GM11168 (cell line): ENCODE results near the gene LAMA4.
"Not testable (repeated sequence)": the region's sequence is repeated elsewhere in the genome, so short reads cannot be mapped to it uniquely, and the experiment has no call there.

Source experiments
- in situ Hi-C: fragments of 300-500 bp; cut with MboI; formaldehyde crosslinking; loops from one replicate; pipeline ENCODE4 v1.12.0; 2022; ENCODE audit warnings: low sequenced_read_pairs; ENCODE audit not compliant: unreplicated experiment

The LAMA4 gene

DNA sequence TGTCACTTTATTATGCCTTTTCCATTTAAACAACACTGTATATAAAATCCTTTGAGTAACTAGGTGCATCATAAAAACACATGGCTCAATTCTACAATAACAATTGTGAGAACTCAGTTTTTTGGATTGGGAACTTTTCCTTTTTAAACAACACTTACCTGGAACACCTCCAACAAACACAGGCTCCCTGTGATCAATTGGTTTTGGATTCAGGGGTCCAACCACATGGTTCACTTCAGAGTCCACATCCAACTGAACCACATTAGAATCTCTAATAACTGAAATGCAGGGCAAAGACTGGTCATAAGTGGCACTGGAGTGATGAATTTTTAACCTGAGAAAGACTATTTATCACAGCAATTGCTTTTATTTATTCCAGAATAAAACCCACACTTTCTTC is 140.4 kb downstream of the LAMA4 start:
- in situ Hi-C loops: no loop called here

DNA sequence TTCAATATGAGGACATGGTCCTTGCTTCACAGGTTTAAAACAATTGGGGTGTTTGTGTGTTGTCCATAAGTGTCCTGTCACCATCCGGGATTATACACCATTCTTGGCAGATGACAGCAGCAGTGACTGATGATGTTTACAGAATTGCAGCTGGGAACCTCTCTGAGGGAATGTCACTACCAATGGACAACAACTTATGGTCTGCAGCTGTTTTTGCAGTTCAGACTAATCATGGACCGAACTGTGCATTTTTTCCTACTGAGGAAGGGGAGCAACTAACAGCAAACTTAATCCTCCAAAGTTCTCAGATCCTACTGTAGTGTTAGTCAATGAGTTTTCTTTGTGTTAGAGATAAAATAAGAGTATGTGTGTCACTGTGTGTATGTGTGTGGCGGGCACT is 140.9 kb downstream of the LAMA4 start:
- in situ Hi-C loops: no loop called here

DNA sequence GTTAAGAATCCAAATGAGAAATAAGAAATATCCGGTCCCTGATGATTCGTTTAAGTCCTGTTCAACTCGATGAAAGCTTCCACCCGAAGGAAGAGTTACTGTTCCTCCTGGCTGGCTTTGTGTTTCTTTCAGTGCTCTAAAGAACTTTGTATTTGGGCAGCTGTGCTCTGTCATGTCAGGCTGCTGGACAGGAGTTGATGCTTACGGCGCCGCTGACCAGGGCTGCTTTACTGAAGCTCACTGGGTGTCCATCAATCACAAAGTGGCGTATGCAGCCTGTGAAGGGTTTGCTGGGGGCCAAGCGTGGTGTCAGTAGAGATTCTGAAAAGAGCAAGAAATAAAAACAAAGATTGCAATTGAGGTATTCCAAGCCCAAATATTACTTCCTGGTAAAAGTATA is 145.1 kb downstream of the LAMA4 start:
- in situ Hi-C loops: no loop called here

DNA sequence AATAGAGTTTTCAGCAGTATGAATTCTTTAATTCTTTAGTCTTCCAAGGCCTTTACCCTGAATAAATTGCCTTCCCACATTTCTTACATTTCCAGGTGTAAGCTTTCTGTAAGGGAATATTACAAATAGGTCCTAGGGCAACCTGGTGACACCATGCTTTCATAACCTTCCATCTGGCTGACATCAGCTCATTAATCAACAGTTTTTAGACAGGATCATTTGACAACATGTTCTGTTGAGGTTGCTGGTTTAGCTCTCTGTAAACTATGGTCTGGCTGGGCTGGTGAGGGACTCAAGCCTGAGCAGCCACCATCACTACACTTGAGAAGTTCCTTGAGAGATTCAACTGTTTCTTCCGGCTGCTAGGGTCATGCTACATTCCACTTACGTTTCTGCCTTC is 147.8 kb downstream of the LAMA4 start:
- in situ Hi-C loops: no loop called here

DNA sequence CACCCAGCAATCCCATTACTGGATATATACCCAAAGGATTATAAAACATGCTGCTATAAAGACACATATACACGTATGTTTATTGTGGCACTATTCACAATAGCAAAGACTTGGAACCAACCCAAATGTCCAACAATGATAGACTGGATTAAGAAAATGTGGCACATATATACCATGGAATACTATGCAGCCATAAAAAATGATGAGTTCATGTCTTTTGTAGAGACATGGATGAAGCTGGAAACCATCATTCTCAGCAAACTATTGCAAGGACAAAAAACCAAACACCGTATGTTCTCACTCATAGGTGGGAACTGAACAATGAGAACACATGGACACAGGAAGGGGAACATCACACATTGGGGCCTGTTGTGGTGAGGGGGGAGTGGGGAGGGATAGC is 148.3 kb downstream of the LAMA4 start:
- in situ Hi-C loops: not testable (repeated sequence)

DNA sequence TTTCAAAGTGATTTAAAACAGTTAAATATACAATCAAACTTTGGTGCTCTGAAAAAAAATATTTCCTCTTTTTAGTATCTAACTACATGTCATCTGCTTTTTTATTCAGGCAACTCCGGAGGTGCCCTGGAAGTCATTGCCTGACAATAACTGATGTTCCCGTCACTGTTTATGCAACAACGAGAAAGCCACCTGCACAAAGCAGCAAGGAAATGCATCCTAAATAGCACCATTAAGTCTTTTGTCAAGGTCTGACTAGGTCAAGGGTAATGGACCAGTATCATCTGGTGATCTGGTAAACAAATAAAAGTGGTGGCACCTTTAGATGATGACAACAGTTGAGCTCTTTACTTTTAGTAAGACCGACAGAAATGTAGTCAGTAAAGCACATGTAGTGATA is 153.8 kb downstream of the LAMA4 start:
- in situ Hi-C loops: no loop called here

DNA sequence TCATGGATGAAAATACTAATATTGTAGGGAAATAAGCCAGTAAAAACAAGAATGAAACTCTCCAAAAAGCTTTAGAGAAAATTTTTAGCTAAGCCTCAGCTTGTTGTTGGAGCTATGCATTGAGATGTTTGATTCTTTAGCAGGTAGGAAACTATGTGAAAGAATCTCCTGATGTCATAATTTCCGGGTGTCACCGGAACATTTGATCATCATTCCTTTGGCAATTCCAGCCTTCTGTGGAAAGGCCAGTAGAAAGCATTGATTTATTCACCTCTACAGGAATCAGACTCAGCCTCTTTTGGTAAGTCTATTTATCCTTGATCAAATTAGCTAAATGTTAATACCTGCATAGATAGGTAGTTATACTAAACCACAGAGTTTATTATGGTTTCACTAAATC is 157.5 kb downstream of the LAMA4 start:
- in situ Hi-C loops: no loop called here

DNA sequence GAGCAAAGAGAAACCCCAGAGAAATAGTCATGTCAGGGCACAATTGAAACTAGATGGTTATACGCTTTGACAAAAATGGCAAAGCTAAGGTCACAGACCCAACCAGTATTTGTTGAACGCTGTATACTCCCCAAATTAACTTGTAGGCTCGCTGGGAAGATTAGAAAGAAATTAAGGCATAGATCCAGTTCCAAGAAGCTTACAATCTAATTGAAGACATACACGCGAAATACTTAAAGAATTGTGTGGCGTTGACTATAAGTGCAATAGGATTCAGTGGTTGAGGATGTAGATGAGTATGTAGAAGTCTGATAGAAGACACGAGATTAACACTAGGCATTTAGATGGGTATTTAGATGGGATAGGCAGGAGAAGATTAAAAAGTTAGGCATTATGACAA is 166.5 kb downstream of the LAMA4 start:
- in situ Hi-C loops: no loop called here

DNA sequence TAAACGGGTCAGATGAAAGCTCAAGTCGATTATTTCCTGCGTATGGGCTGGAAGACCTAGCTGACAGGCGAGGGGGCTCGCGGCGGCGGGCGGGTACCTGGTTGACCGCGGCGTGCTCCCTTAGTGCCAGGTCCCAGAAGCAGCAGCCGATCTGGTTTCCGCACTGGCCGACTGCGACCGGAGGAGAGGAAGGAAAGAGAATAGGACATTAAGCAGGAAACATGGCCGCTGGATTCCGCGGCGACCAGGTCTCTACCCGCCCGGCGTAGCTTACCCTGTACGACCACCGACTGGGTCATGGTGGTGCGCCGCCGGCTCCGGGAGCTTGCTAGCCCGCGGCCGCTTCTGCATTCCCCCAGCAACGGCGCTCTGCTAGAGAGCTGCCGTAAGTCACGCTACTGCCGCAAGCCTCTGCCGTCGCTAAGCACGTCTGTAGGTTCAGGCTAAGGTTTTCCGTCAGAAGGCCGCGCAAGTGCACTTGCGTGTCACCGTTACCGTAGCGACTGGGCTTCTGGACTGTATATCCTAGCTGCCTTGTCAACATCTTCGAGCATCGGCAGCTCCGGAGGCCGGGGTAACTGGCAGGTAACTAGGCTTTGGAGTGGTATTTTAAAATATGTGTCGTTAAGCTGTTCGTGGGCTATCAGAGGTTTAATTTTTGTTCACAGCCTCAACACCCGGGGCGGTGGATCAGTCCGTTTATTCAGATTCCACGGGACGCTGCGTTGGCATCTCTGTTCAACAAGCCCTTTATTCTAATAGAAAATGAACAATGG is 167.0 kb downstream of the LAMA4 start, which contains the start of the genes FAM229B and TUBE1:
Gene FAM229B (plus strand): TSS at position 456 of the 776 bp plus-strand sequence. CDS start 11,693 bp downstream, outside the sequence.
Gene TUBE1 (minus strand): TSS at position 347 of the 776 bp plus-strand sequence. CDS start 48 bp downstream, at position 299.
- in situ Hi-C loops: no loop called here

DNA sequence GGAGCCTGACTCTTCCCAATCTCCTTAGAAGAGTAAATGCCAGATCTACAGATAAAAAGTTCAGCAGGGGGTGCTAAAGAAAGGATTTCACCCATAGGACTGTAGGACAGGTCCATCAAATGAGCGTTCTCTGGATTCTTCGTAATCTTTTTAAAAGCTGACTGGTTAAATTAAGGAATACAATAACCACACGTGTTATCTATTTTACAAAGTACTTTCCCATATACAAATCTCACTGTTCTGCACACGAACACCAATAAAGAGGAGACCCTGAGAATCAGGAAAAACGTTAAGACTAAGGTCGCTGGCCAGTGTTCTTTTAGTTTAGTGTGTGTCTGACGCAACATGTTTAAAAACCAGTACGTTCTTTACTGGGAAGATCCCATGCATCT is 167.6 kb downstream of the LAMA4 start:
- in situ Hi-C loops: no loop called here

DNA sequence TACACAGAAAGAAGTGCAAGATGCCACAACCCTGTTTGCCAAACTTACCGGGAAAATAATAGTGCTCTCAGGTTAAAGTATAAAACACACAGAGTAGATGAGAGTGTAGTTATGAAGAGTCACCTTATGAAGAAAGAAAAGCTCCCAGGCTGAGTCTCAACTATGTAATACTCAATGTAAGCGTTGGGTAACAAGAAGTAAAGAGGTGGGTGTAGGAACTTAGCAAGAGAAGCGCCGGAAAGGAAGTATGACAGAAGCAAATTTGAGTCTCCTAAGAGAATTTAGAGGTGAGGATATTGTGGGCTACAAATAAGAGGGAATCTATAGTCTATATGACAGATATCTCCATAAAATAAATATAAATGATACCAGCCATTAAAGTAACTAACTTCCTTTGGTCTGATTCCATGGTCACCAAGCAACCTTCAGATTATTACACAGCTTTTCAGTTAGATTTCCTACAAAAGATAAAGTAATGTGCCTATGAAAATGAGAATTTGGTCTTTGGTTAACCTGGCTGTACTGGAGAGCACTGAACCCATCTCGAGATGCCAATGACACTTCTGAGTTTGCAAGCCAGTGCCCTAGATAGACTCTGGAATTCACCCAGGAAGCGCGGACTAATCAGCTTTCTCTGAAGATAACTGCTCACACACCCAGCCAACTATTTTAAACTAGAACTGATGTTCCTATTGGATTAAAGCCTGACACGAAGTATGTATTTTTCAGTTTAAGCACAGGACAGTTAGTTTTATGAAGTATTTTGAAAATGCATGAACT is 168.9 kb downstream of the LAMA4 start:
- in situ Hi-C loops: no loop called here

DNA sequence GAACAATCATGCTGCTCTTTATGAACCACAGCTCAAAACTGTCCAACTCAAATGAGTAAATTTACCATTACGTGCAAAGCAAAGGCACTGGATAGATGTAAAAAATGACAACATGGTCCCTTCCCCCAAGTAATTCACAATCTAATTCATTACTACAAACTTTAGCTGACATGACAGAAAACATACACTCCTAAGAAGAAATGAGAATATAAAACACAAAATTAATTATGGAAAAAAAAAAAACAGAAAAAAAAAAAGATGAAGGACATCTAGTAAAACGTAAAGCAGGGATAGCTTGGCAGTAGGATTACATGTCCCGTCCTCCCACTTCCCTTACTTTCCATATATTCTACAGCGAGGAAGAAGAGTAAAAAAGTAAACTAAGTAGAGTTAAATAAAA is 172.8 kb downstream of the LAMA4 start:
- in situ Hi-C loops: no loop called here

DNA sequence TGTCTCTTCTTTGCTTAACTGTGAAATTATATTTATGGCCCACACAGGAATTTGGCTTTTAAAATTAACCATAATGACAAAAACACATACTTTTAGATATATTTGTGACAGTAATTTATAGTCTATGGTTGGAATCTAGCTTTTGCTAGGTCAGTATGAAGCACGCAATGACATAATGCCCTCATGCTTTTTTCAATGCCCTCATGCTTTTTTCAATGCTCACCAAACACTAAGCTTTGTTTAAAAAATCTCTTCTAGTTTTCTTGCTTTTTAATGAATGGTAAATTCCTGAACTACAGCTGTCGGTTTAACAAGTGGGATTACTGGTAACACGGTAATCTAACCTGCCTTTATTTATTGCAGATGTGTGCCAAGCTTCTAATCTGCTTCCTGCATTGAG is 187.8 kb downstream of the LAMA4 start:
- in situ Hi-C loops: no loop called here

DNA sequence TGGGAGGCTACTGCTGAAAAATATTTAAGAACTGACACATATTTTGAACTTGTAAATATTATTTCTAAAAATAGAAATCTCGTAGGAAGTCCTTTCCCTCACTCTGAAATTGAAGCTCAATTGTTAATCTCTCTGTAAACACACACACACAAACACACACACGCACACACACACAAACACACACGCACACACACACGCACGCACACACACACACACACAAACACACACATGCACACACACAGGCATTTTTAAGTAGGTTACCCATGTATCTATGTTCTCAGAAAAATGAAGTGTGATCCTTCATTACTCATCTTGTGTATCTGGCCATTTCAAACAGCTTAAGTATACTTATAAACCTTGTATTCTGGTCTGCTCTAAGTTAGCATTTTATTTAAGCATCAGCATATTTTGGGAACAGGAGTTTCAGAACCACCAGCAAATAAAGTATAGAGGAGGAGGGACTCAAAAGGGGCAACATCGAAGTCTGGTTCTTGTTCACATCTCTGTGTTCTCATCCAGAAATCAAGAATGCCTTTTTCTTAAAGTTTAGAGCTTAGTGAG is 188.9 kb downstream of the LAMA4 start:
- in situ Hi-C loops: no loop called here

DNA sequence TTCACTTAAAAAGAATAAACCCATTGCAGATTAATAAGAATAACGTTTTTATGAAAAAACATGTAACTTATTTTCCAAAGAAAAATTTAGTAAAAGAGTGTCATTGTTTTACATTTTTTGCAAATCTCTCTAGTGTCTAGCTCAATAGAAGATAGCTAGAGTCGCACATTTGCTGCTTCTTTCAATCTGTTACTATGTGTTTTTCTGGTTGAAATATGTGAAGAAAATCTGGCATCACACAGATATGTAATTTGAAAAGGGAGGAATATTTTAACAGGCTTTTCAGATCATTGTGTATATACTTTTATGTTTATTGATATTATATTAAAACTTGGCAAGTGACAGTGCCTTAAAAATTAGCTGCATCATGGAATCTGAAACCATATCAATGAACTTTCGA is 191.4 kb downstream of the LAMA4 start:
- in situ Hi-C loops: no loop called here

DNA sequence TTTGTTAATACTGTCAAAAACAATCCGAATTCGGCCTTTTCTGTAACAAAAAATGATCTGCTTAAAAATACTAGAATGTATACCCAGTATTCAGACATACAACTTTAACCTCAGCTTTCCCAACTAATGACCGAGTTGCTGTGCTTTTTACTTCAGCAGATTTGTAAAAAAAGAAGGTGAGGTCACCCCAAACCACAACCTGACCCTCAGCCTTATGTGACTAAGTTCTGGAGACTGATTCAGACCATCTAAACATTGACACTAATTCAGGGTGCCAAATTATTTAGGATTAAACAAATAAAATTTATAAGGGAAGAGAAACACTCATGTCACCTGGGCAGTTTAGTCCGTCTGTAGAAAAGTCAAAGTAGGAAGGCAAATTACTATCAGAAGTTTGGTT is 192.8 kb downstream of the LAMA4 start:
- in situ Hi-C loops: no loop called here
